HG03439 (cell line): Measurements from ENCODE around the gene HIPK2.
"Not testable (repeated sequence)": the region's sequence is repeated elsewhere in the genome, so short reads cannot be mapped to it uniquely, and the experiment has no call there.

ENCODE experiments used
- ATAC-seq: cut with Tn5 transposase; IDR thresholded peaks from one replicate; pipeline ENCODE4 v1.9.1; 2021; ENCODE audit warnings: mild to moderate bottlenecking, moderate library complexity; ENCODE audit not compliant: unreplicated experiment

HIPK2 gene

GRCh38 chr7:139679731-139680594 is 97.8 kb downstream of the HIPK2 start:
- no peak for ATAC-seq

- ATAC-seq = no peak
Observed at GRCh38 chr7:139676390-139676789, 101.4 kb downstream of the HIPK2 start.

GRCh38 chr7:139675127-139676125 is 102.4 kb downstream of the HIPK2 start:
- no peak for ATAC-seq

GRCh38 chr7:139674752-139675126 is 103.1 kb downstream of the HIPK2 start:
- ATAC-seq = no peak

- ATAC-seq = no peak
Observed at GRCh38 chr7:139674341-139674740, 103.5 kb downstream of the HIPK2 start.

- ATAC-seq = no peak
Observed at GRCh38 chr7:139673762-139674161, 104.0 kb downstream of the HIPK2 start.

- ATAC-seq = peak; percentile 70
Observed at GRCh38 chr7:139673230-139673629, 104.6 kb downstream of the HIPK2 start.

- ATAC-seq = no peak
Observed at GRCh38 chr7:139671967-139672366, 105.8 kb downstream of the HIPK2 start.

- not testable (repeated sequence) for ATAC-seq
Observed at GRCh38 chr7:139670662-139671061, 107.1 kb downstream of the HIPK2 start.

GRCh38 chr7:139669106-139670061 is 108.4 kb downstream of the HIPK2 start:
- ATAC-seq = no peak

- ATAC-seq = no peak
Observed at GRCh38 chr7:139667377-139667776, 110.4 kb downstream of the HIPK2 start.

- no peak for ATAC-seq
Observed at GRCh38 chr7:139666501-139666900, 111.3 kb downstream of the HIPK2 start.

- ATAC-seq = no peak
Observed at GRCh38 chr7:139664434-139664833, 113.4 kb downstream of the HIPK2 start.

- ATAC-seq = no peak
Observed at GRCh38 chr7:139663608-139664177, 114.1 kb downstream of the HIPK2 start.

- ATAC-seq = no peak
Observed at GRCh38 chr7:139661903-139662302, 115.9 kb downstream of the HIPK2 start.

- ATAC-seq = no peak
Observed at GRCh38 chr7:139661043-139661440, 116.8 kb downstream of the HIPK2 start.

GRCh38 chr7:139660317-139661042 is 117.3 kb downstream of the HIPK2 start:
- no peak for ATAC-seq

- no peak for ATAC-seq
Observed at GRCh38 chr7:139659922-139660316, 117.9 kb downstream of the HIPK2 start.

- no peak for ATAC-seq
Observed at GRCh38 chr7:139658908-139659675, 118.7 kb downstream of the HIPK2 start.
